NCI-H2107 (cell line): ENCODE results near the gene TUBA1A.
"Not testable (repeated sequence)": the region's sequence is repeated elsewhere in the genome, so short reads cannot be mapped to it uniquely, and the experiment has no call there.

Experiments used
- DNase-seq: peaks from one replicate; lab custom pipeline; 2025; lab: John Stamatoyannopoulos, UW

TUBA1A gene

GRCh38 chr12:49154221-49154620 is 34.7 kb downstream of the TUBA1A start:
- DNase-seq, result no peak

GRCh38 chr12:49147384-49147783 is 41.5 kb downstream of the TUBA1A start:
- DNase-seq, result no peak

GRCh38 chr12:49146406-49146805 is 42.5 kb downstream of the TUBA1A start:
- DNase-seq, result no peak

- no peak for DNase-seq
Observed at GRCh38 chr12:49144384-49144783, 44.5 kb downstream of the TUBA1A start.

- no peak for DNase-seq
Observed at GRCh38 chr12:49138999-49139398, 49.9 kb downstream of the TUBA1A start.

GRCh38 chr12:49138587-49138986 is 50.3 kb downstream of the TUBA1A start:
- no peak for DNase-seq

GRCh38 chr12:49137476-49137875 is 51.4 kb downstream of the TUBA1A start:
- no peak for DNase-seq

GRCh38 chr12:49136997-49137396 is 51.9 kb downstream of the TUBA1A start:
- DNase-seq, result not testable (repeated sequence)
